GM20000 (cell line): ENCODE measurements around the gene SEMA4A.
A peak's percentile ranks its signal among the peaks of the same experiment; 100 is the strongest.

Source experiments
- DNase-seq: peaks from one replicate; pipeline ENCODE4 v3.0.0; 2012; ENCODE audit warnings: low spot score
- TF ChIP-seq, protein P1 (sequence below): IDR thresholded peaks from 2 replicates; pipeline ENCODE4 v1.5.1; 2012; ENCODE audit warnings: mild to moderate bottlenecking, control low read depth; ENCODE audit errors: extremely low read depth, missing control alignments

Gene SEMA4A

DNA sequence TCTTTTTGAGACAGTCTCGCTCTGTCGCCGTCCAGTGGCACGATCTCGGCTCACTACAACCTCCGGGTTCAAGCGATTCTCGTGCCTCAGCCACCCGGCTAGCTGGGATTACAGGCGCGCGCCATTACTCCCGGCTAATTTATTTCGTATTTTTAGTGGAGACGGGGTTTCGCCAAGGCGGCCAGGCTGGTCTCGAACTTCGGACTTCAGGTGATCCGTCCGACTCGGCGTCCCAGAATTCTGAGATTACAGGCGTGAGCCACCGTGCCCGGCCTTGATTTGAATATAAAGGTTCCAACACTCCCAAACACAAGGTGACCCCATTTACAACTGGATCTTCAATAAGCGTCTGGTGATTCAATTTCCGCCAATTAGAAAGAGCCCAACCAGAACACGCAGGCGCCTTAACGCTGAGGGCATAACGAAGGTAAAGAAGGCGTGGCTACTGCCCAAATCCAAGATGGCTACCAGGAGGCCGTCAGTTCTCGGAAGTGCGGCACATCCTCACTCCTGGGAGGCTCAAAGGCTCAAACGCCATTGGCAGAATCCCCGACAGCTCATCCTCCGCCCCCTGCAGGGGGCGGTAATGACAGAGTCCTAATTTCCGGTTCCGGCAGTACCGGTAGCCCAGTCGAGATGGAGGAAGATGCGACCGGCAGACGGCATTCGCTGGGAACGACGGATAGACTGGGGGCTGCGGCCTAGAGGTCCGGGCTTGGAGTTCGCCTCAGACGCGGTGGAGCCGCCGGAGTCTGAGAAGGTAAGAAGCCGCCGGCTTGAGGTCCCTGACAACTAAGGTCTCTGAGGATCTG, 40.3 kb downstream of the SEMA4A start, which contains the start of gene SLC25A44:
Gene SLC25A44 (plus strand): TSS at position 617 of the 812 bp plus-strand sequence. CDS start 5,744 bp downstream, outside the sequence.
- DNase-seq, result peak; percentile 91
- TF ChIP-seq, protein P1, sequence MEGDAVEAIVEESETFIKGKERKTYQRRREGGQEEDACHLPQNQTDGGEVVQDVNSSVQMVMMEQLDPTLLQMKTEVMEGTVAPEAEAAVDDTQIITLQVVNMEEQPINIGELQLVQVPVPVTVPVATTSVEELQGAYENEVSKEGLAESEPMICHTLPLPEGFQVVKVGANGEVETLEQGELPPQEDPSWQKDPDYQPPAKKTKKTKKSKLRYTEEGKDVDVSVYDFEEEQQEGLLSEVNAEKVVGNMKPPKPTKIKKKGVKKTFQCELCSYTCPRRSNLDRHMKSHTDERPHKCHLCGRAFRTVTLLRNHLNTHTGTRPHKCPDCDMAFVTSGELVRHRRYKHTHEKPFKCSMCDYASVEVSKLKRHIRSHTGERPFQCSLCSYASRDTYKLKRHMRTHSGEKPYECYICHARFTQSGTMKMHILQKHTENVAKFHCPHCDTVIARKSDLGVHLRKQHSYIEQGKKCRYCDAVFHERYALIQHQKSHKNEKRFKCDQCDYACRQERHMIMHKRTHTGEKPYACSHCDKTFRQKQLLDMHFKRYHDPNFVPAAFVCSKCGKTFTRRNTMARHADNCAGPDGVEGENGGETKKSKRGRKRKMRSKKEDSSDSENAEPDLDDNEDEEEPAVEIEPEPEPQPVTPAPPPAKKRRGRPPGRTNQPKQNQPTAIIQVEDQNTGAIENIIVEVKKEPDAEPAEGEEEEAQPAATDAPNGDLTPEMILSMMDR, result peak; percentile 17

GRCh38 chr1:156194300-156194652, 40.9 kb downstream of the SEMA4A start:
- TF ChIP-seq, protein P1, result no peak
- DNase-seq, result no peak

GRCh38 chr1:156195853-156196252, 42.5 kb downstream of the SEMA4A start:
- no peak for DNase-seq
- TF ChIP-seq, protein P1, result no peak

GRCh38 chr1:156196445-156196844, 43.1 kb downstream of the SEMA4A start:
- TF ChIP-seq, protein P1, result no peak
- no peak for DNase-seq

DNA sequence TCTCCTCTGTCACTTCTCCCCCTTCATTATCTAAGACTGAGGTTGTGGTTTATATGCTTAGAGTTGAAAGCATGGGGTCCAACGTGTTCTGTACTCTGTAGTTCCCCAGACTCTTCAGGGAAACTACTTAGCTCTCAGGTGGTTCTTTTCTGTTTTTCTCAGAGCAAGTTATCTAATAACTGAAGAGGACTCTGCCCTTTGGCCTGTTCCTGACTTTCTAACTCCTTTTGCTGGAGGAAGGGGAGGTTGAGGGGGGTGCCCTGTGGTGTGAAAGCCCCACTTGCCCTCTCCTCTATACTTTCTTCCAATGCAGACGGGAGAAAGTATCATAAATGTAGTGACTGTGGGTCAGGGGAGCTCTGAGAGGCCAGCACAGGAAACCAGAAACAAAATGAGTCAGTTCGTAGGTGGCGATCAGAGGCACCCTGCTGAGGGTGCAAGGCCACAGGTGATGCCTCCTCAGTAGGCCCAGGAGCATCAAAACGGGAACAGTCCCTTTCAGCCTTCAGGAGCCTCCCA, 45.5 kb downstream of the SEMA4A start:
- TF ChIP-seq, protein P1, result no peak

DNA sequence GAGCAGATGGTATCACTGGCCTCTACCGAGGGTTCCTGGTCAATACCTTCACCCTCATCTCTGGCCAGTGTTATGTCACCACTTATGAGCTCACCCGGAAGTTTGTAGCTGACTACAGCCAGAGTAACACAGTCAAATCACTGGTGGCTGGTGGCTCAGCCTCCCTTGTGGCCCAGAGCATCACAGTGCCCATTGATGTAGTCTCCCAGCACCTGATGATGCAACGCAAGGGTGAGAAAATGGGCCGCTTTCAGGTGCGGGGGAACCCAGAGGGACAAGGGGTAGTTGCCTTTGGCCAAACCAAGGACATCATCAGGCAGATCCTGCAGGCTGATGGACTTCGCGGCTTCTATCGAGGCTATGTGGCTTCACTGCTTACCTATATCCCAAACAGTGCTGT, 46.7 kb downstream of the SEMA4A start:
- no peak for DNase-seq
- TF ChIP-seq, protein P1, result no peak

More for the DNA sequence above, 45.5 kb downstream of the SEMA4A start:
- peak; percentile 47 for DNase-seq

- DNase-seq, result no peak
- TF ChIP-seq, protein P1, result no peak
Measured at GRCh38 chr1:156203331-156203730, 49.9 kb downstream of the SEMA4A start.
